Endodermal cell (in vitro differentiated cells): ENCODE data around the gene KIAA1755. TPM values are rescaled to one million over a fixed set of nuclear protein-coding genes. Genes with fewer than 3 reads are reported as not detected.

ENCODE experiments used
- DNase-seq: peaks from one replicate; pipeline ENCODE4 v3.0.0-alpha.2; 2017
- H3K27ac ChIP-seq: 2 replicates; pipeline ENCODE4 v1.5.1; 2013; ENCODE audit warnings: mild to moderate bottlenecking, low read depth, low read length, moderate library complexity
- H3K27me3 ChIP-seq: 2 replicates; pipeline ENCODE4 v1.6.1; 2013; ENCODE audit warnings: mild to moderate bottlenecking, low read length, moderate library complexity; ENCODE audit not compliant: insufficient read depth, control insufficient read depth, poor library complexity, severe bottlenecking
- H3K36me3 ChIP-seq: 2 replicates; pipeline ENCODE4 v1.7.0; 2013; ENCODE audit warnings: mild to moderate bottlenecking, low read length, moderate library complexity; ENCODE audit not compliant: control insufficient read depth, insufficient read depth
- H3K4me1 ChIP-seq: one replicate; pipeline ENCODE4 v1.7.0; 2013; ENCODE audit warnings: low read length; ENCODE audit not compliant: control insufficient read depth, insufficient read depth
- H3K4me3 ChIP-seq: 2 replicates; pipeline ENCODE4 v1.5.1; 2013; ENCODE audit warnings: mild to moderate bottlenecking, low read length, moderate library complexity
- H3K9ac ChIP-seq: 2 replicates; pipeline ENCODE4 v1.6.1; 2013; ENCODE audit warnings: mild to moderate bottlenecking, low read length, moderate library complexity; ENCODE audit not compliant: poor library complexity, severe bottlenecking; ENCODE audit errors: extremely low read depth
- H3K9me3 ChIP-seq: 2 replicates; pipeline ENCODE4 v1.6.1; 2013; ENCODE audit warnings: mild to moderate bottlenecking, low read length, moderate library complexity; ENCODE audit not compliant: control insufficient read depth
- H3K27ac Mint-ChIP-seq: 2 replicates; pipeline ENCODE4 v1.8.0; 2020; ENCODE audit warnings: mixed read lengths
- H3K27me3 Mint-ChIP-seq: 2 replicates; pipeline ENCODE4 v1.8.0; 2021; ENCODE audit warnings: mild to moderate bottlenecking, mixed read lengths; ENCODE audit not compliant: insufficient read depth
- H3K36me3 Mint-ChIP-seq: 2 replicates; pipeline ENCODE4 v1.8.0; 2020; ENCODE audit warnings: low read depth, mixed read lengths
- H3K4me1 Mint-ChIP-seq: 2 replicates; pipeline ENCODE4 v1.8.0; 2020; ENCODE audit warnings: mixed read lengths
- H3K4me3 Mint-ChIP-seq: 2 replicates; pipeline ENCODE4 v1.8.0; 2020; ENCODE audit warnings: mild to moderate bottlenecking, moderate library complexity, mixed read lengths
- H3K9me3 Mint-ChIP-seq: 2 replicates; pipeline ENCODE4 v1.8.0; 2020; ENCODE audit warnings: mild to moderate bottlenecking, mixed read lengths
- CTCF ChIP-seq: fragments of 200-600 bp; sonication (generic); conservative IDR thresholded peaks from 2 replicates; pipeline ENCODE4 v1.5.0; 2021; ENCODE audit warnings: antibody characterized with exemption, mild to moderate bottlenecking
- WGBS, 2 experiments: methylation state at CpG; one replicate each; pipeline versions ENCODE4 v1.1.5 to v1.1.7; 2013; ENCODE audit warnings: missing lambda C conversion rate in 2 of 2, mixed read lengths in 1 of 2; ENCODE audit not compliant: insufficient coverage in 1 of 2, insufficient read length in 1 of 2; 5-methylcytosine and 5-hydroxymethylcytosine counted together
- total RNA-seq, 2 donors: library from RNA; stranded (reverse); fragmentation: NEBNext Ultra II Directional in 1 of 2; extraction: Animal tissue kit (Norgen Biotek cat#: 25700) in 1 of 2; gene quantifications; 2 replicates in 1 of 2; 3 replicates in 1 of 2; pipeline ENCODE4 v1.2.1, GENCODE V29; 2021

KIAA1755 gene
- total RNA-seq, 2 donors from 2014 or later: not detected

GRCh38 chr20:38179846-38180245 lies 80.7 kb downstream of the KIAA1755 start:
- H3K36me3 ChIP-seq: no peaks in the 10 kb centered on the region
- no peak overlapping the region for H3K27ac ChIP-seq
- no peak overlapping the region for H3K9ac ChIP-seq
- 82 to 84% methylated on average over 3 to 6 of the region's 6 CpGs for WGBS, 2 experiments
- TF ChIP-seq CTCF: no peak
- Mint-ChIP-seq H3K9me3 (no peaks in the 10 kb centered on the region), H3K27me3 (peaks cover 4% of the 10 kb centered on the region), H3K36me3 (no peaks in the 10 kb centered on the region), H3K27ac (no peak overlapping the region), H3K4me1 (no peaks in the 10 kb centered on the region), H3K4me3 (no peak overlapping the region)
- no peaks in the 10 kb centered on the region for H3K27me3 ChIP-seq
- H3K4me1 ChIP-seq: no peaks in the 10 kb centered on the region
- H3K4me3 ChIP-seq: no peak overlapping the region
- no peaks in the 10 kb centered on the region for H3K9me3 ChIP-seq
- DNase-seq: no peak

- Histone ChIP-seq H3K9me3 (no peaks in the 10 kb centered on the region), H3K4me1 (no peaks in the 10 kb centered on the region), H3K36me3 (no peaks in the 10 kb centered on the region), H3K4me3 (no peak overlapping the region), H3K9ac (no peak overlapping the region), H3K27me3 (no peaks in the 10 kb centered on the region), H3K27ac (no peak overlapping the region)
- H3K9me3 Mint-ChIP-seq: no peaks in the 10 kb centered on the region
- TF ChIP-seq CTCF: no peak
- H3K27me3 Mint-ChIP-seq: peaks cover under 1% of the 10 kb centered on the region
- 92 to 93% methylated on average over 2 to 4 of the region's 4 CpGs for WGBS, 2 experiments
- no peaks in the 10 kb centered on the region for H3K4me1 Mint-ChIP-seq
- no peak for DNase-seq
- no peaks in the 10 kb centered on the region for H3K36me3 Mint-ChIP-seq
- H3K4me3 Mint-ChIP-seq: no peak overlapping the region
- no peak overlapping the region for H3K27ac Mint-ChIP-seq
Observed at GRCh38 chr20:38178581-38178980, 82.0 kb downstream of the KIAA1755 start.

- no peak for TF ChIP-seq CTCF
- no peaks in the 10 kb centered on the region for H3K27me3 Mint-ChIP-seq
- no peaks in the 10 kb centered on the region for H3K36me3 Mint-ChIP-seq
Observed at GRCh38 chr20:38178065-38178491, 82.5 kb downstream of the KIAA1755 start.

More at GRCh38 chr20:38178065-38178491, 82.5 kb downstream of the KIAA1755 start:
- Mint-ChIP-seq H3K27ac (no peak overlapping the region), H3K9me3 (no peaks in the 10 kb centered on the region), H3K4me3 (no peak overlapping the region), H3K4me1 (no peaks in the 10 kb centered on the region)
- Histone ChIP-seq H3K27me3 (no peaks in the 10 kb centered on the region), H3K36me3 (no peaks in the 10 kb centered on the region), H3K4me3 (no peak overlapping the region), H3K27ac (no peak overlapping the region), H3K9me3 (no peaks in the 10 kb centered on the region), H3K4me1 (no peaks in the 10 kb centered on the region), H3K9ac (no peak overlapping the region)
- DNase-seq: no peak
- WGBS, 2 experiments: 89 to 90% methylated on average over 8 of the region's 8 CpGs
